ENCODE data around the gene USP17L11. TPM values are rescaled to one million over a fixed set of nuclear protein-coding genes. Genes with fewer than 3 reads are reported as not detected.
"Not testable (repeated sequence)": the region's sequence is repeated elsewhere in the genome, so short reads cannot be mapped to it uniquely, and the experiment has no call there.

The USP17L11 gene, protein sequence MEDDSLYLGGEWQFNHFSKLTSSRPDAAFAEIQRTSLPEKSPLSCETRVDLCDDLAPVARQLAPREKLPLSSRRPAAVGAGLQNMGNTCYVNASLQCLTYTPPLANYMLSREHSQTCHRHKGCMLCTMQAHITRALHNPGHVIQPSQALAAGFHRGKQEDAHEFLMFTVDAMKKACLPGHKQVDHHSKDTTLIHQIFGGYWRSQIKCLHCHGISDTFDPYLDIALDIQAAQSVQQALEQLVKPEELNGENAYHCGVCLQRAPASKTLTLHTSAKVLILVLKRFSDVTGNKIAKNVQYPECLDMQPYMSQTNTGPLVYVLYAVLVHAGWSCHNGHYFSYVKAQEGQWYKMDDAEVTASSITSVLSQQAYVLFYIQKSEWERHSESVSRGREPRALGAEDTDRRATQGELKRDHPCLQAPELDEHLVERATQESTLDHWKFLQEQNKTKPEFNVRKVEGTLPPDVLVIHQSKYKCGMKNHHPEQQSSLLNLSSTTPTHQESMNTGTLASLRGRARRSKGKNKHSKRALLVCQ
- not detected for total RNA-seq

DNA sequence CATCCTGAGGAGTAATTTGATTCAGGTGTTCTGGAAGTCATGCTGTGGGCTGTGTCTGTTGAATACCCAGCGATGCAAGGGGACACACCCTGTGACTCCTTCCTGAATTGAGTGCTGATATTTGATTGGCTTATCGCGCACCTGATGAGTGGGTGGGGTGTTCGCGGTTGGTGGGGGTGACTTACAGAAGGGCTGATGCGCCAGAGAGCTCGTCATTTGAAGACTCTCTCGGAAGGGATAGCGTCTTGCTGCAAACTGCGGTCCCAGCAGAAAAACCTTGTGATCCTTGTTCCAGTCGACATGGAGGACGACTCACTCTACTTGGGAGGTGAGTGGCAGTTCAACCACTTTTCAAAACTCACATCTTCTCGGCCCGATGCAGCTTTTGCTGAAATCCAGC, at the start of gene USP17L11:
TSS of gene USP17L11 (plus strand) at position 301 of the 400 bp plus-strand sequence. CDS start at position 301, 0 bp downstream.
- H3K36me3 ChIP-seq (ENCODE audit: control insufficient read depth in 3 of 3, insufficient read depth in 3 of 3, low read length in 3 of 3); H3K4me3 ChIP-seq (ENCODE audit: low read length in 3 of 3); H3K9me3 ChIP-seq (ENCODE audit: control insufficient read depth in 3 of 3, low read length in 3 of 3); H3K9ac ChIP-seq (ENCODE audit: low read depth in 1 of 3, low read length in 3 of 3); H3K27me3 ChIP-seq (ENCODE audit: control insufficient read depth in 3 of 3, insufficient read depth in 3 of 3, low read length in 3 of 3); H3K4me1 ChIP-seq (ENCODE audit: control insufficient read depth in 3 of 3, insufficient read depth in 3 of 3, low read length in 3 of 3); H3K27ac ChIP-seq (ENCODE audit: low read depth, low read length): not testable (repeated sequence)

DNA sequence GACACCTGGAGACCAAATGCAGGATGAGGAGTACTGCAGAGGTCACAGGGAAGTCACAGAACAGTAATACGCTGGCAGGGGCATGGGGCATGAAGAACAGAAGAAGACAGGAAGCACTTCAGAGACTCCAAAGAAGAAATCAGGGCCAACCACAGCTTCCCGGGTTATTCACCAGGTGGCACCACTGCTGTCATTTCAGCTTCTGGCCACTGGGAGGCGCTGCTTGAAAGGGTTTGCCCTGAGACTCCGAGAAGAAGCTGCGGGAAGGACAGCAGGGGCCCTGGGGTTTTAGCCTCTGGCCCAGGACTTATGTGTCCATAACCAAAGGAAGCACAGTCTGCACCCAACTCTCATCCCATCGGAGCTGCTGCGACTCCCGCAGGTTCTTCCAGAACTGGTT, 49.2 kb upstream of the USP17L11 start:
- H3K4me1 ChIP-seq (ENCODE audit: control insufficient read depth in 3 of 3, insufficient read depth in 3 of 3, low read length in 3 of 3); H3K27me3 ChIP-seq (ENCODE audit: control insufficient read depth in 3 of 3, insufficient read depth in 3 of 3, low read length in 3 of 3); H3K9me3 ChIP-seq (ENCODE audit: control insufficient read depth in 3 of 3, low read length in 3 of 3); H3K27ac ChIP-seq (ENCODE audit: low read depth, low read length); H3K9ac ChIP-seq (ENCODE audit: low read depth in 1 of 3, low read length in 3 of 3); H3K4me3 ChIP-seq (ENCODE audit: low read length in 3 of 3); H3K36me3 ChIP-seq (ENCODE audit: control insufficient read depth in 3 of 3, insufficient read depth in 3 of 3, low read length in 3 of 3): not testable (repeated sequence)

DNA sequence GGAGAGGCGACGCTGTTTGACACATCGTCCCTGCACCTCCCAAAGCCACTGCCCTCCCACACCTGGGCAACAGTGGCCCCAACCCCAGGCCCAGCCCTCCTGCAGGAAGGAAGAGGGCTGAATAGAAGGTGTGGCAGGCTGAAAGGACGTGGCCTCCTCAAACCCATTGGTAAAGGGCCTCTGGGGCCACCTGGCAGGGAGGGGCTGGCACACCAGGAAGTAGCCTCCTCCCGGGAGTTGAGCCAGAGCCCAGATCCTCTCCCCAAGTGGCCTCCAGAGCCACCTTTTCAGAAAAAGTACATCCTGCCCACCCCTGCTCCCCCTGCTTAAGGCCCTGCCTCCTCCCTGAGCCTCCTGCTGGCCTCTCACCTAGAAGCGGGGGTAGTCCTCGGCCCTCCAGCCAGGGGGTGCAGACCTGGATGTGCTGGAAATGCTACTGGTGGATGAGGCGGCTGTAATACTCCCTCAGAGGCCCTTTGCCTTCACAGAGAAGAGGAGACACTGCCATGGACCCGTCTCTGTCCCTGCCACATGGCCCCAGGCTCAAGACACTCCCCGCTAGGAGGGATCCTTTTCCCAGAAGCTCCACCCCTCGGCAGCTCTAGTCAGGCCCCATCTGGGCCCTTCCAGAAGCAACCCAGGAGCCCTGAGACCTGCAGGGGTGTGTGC, 45.3 kb upstream of the USP17L11 start, which contains the start of gene FAM90A26:
TSS of gene FAM90A26 (plus strand) at position 619 of the 669 bp plus-strand sequence. CDS start 2,764 bp downstream, outside the sequence.
- H3K9me3 ChIP-seq (ENCODE audit: control insufficient read depth in 3 of 3, low read length in 3 of 3); H3K36me3 ChIP-seq (ENCODE audit: control insufficient read depth in 3 of 3, insufficient read depth in 3 of 3, low read length in 3 of 3); H3K27ac ChIP-seq (ENCODE audit: low read depth, low read length); H3K9ac ChIP-seq (ENCODE audit: low read depth in 1 of 3, low read length in 3 of 3); H3K27me3 ChIP-seq (ENCODE audit: control insufficient read depth in 3 of 3, insufficient read depth in 3 of 3, low read length in 3 of 3); H3K4me3 ChIP-seq (ENCODE audit: low read length in 3 of 3); H3K4me1 ChIP-seq (ENCODE audit: control insufficient read depth in 3 of 3, insufficient read depth in 3 of 3, low read length in 3 of 3): not testable (repeated sequence)

DNA sequence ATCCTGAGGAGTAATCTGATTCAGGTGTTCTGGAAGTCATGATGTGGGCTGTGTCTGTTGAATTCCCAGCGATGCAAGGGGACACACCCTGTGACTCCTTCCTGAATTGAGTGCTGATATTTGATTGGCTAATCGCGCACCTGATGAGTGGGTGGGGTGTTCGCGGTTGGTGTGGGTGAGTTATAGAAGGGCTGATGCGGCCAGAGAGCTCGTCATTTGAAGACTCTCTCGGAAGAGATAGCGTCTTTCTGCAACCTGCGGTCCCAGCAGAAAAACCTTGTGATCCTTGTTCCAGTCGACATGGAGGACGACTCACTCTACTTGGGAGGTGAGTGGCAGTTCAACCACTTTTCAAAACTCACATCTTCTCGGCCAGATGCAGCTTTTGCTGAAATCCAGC, 4.8 kb upstream of the USP17L11 start, which contains the start of gene USP17L10:
TSS of gene USP17L10 (plus strand) at position 301 of the 400 bp plus-strand sequence. CDS start at position 301, 0 bp downstream.
- H3K4me1 ChIP-seq (ENCODE audit: control insufficient read depth in 3 of 3, insufficient read depth in 3 of 3, low read length in 3 of 3); H3K36me3 ChIP-seq (ENCODE audit: control insufficient read depth in 3 of 3, insufficient read depth in 3 of 3, low read length in 3 of 3); H3K4me3 ChIP-seq (ENCODE audit: low read length in 3 of 3); H3K27ac ChIP-seq (ENCODE audit: low read depth, low read length); H3K9ac ChIP-seq (ENCODE audit: low read depth in 1 of 3, low read length in 3 of 3); H3K27me3 ChIP-seq (ENCODE audit: control insufficient read depth in 3 of 3, insufficient read depth in 3 of 3, low read length in 3 of 3); H3K9me3 ChIP-seq (ENCODE audit: control insufficient read depth in 3 of 3, low read length in 3 of 3): not testable (repeated sequence)

DNA sequence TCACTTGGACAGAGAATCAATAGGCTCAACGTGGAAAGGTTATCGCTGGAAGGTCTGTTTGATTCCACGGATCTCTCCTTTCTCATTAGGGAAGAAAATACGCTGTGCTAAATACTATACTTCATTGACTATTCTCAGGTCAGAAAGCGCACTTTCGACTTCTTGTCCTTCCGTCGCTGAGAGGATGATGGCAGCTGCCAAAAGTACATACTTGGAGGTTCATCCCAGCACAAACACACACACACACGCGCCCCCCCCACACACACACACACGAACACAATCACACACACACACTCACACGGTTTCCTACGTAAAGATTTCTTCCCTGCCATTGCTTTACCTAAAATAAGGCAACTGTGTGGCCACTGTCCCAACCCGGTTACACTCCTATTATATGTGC, 504 bp upstream of the USP17L11 start:
- not testable (repeated sequence) for H3K36me3 ChIP-seq (ENCODE audit: control insufficient read depth in 3 of 3, insufficient read depth in 3 of 3, low read length in 3 of 3); H3K27ac ChIP-seq (ENCODE audit: low read depth, low read length); H3K4me3 ChIP-seq (ENCODE audit: low read length in 3 of 3); H3K27me3 ChIP-seq (ENCODE audit: control insufficient read depth in 3 of 3, insufficient read depth in 3 of 3, low read length in 3 of 3); H3K4me1 ChIP-seq (ENCODE audit: control insufficient read depth in 3 of 3, insufficient read depth in 3 of 3, low read length in 3 of 3); H3K9me3 ChIP-seq (ENCODE audit: control insufficient read depth in 3 of 3, low read length in 3 of 3); H3K9ac ChIP-seq (ENCODE audit: low read depth in 1 of 3, low read length in 3 of 3)

DNA sequence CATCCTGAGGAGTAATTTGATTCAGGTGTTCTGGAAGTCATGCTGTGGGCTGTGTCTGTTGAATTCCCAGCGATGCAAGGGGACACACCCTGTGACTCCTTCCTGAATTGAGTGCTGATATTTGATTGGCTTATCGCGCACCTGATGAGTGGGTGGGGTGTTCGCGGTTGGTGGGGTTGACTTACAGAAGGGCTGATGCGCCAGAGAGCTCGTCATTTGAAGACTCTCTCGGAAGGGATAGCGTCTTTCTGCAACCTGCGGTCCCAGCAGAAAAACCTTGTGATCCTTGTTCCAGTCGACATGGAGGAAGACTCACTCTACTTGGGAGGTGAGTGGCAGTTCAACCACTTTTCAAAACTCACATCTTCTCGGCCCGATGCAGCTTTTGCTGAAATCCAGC, 4.6 kb downstream of the USP17L11 start, which contains the start of gene USP17L12:
TSS of gene USP17L12 (plus strand) at position 301 of the 400 bp plus-strand sequence. CDS start at position 301, 0 bp downstream.
- not testable (repeated sequence) for H3K27me3 ChIP-seq (ENCODE audit: control insufficient read depth in 3 of 3, insufficient read depth in 3 of 3, low read length in 3 of 3); H3K27ac ChIP-seq (ENCODE audit: low read depth, low read length); H3K36me3 ChIP-seq (ENCODE audit: control insufficient read depth in 3 of 3, insufficient read depth in 3 of 3, low read length in 3 of 3); H3K9me3 ChIP-seq (ENCODE audit: control insufficient read depth in 3 of 3, low read length in 3 of 3); H3K4me1 ChIP-seq (ENCODE audit: control insufficient read depth in 3 of 3, insufficient read depth in 3 of 3, low read length in 3 of 3); H3K4me3 ChIP-seq (ENCODE audit: low read length in 3 of 3); H3K9ac ChIP-seq (ENCODE audit: low read depth in 1 of 3, low read length in 3 of 3)

DNA sequence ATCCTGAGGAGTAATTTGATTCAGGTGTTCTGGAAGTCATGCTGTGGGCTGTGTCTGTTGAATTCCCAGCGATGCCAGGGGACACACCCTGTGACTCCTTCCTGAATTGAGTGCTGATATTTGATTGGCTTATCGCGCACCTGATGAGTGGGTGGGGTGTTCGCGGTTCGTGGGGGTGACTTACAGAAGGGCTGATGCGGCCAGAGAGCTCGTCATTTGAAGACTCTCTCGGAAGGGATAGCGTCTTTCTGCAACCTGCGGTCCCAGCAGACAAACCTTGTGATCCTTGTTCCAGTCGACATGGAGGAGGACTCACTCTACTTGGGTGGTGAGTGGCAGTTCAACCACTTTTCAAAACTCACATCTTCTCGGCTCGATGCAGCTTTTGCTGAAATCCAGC, 9.4 kb downstream of the USP17L11 start, which contains the start of gene USP17L13:
TSS of gene USP17L13 (plus strand) at position 301 of the 400 bp plus-strand sequence. CDS start at position 301, 0 bp downstream.
- not testable (repeated sequence) for H3K4me3 ChIP-seq (ENCODE audit: low read length in 3 of 3); H3K27me3 ChIP-seq (ENCODE audit: control insufficient read depth in 3 of 3, insufficient read depth in 3 of 3, low read length in 3 of 3); H3K36me3 ChIP-seq (ENCODE audit: control insufficient read depth in 3 of 3, insufficient read depth in 3 of 3, low read length in 3 of 3); H3K9me3 ChIP-seq (ENCODE audit: control insufficient read depth in 3 of 3, low read length in 3 of 3); H3K27ac ChIP-seq (ENCODE audit: low read depth, low read length); H3K9ac ChIP-seq (ENCODE audit: low read depth in 1 of 3, low read length in 3 of 3); H3K4me1 ChIP-seq (ENCODE audit: control insufficient read depth in 3 of 3, insufficient read depth in 3 of 3, low read length in 3 of 3)

DNA sequence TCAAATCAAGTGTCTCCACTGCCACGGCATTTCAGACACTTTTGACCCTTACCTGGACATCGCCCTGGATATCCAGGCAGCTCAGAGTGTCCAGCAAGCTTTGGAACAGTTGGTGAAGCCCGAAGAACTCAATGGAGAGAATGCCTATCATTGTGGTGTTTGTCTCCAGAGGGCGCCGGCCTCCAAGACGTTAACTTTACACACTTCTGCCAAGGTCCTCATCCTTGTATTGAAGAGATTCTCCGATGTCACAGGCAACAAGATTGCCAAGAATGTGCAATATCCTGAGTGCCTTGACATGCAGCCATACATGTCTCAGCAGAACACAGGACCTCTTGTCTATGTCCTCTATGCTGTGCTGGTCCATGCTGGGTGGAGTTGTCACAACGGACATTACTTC, 15.0 kb downstream of the USP17L11 start:
- H3K4me1 ChIP-seq (ENCODE audit: control insufficient read depth in 3 of 3, insufficient read depth in 3 of 3, low read length in 3 of 3); H3K27me3 ChIP-seq (ENCODE audit: control insufficient read depth in 3 of 3, insufficient read depth in 3 of 3, low read length in 3 of 3); H3K27ac ChIP-seq (ENCODE audit: low read depth, low read length); H3K36me3 ChIP-seq (ENCODE audit: control insufficient read depth in 3 of 3, insufficient read depth in 3 of 3, low read length in 3 of 3); H3K9ac ChIP-seq (ENCODE audit: low read depth in 1 of 3, low read length in 3 of 3); H3K4me3 ChIP-seq (ENCODE audit: low read length in 3 of 3); H3K9me3 ChIP-seq (ENCODE audit: control insufficient read depth in 3 of 3, low read length in 3 of 3): not testable (repeated sequence)

DNA sequence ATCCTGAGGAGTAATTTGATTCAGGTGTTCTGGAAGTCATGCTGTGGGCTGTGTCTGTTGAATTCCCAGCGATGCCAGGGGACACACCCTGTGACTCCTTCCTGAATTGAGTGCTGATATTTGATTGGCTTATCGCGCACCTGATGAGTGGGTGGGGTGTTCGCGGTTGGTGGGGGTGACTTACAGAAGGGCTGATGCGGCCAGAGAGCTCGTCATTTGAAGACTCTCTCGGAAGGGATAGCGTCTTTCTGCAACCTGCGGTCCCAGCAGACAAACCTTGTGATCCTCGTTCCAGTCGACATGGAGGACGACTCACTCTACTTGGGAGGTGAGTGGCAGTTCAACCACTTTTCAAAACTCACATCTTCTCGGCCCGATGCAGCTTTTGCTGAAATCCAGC, 18.9 kb downstream of the USP17L11 start, which contains the start of gene USP17L15:
TSS of gene USP17L15 (plus strand) at position 301 of the 400 bp plus-strand sequence. CDS start at position 301, 0 bp downstream.
- not testable (repeated sequence) for H3K4me1 ChIP-seq (ENCODE audit: control insufficient read depth in 3 of 3, insufficient read depth in 3 of 3, low read length in 3 of 3); H3K27me3 ChIP-seq (ENCODE audit: control insufficient read depth in 3 of 3, insufficient read depth in 3 of 3, low read length in 3 of 3); H3K9me3 ChIP-seq (ENCODE audit: control insufficient read depth in 3 of 3, low read length in 3 of 3); H3K27ac ChIP-seq (ENCODE audit: low read depth, low read length); H3K36me3 ChIP-seq (ENCODE audit: control insufficient read depth in 3 of 3, insufficient read depth in 3 of 3, low read length in 3 of 3); H3K9ac ChIP-seq (ENCODE audit: low read depth in 1 of 3, low read length in 3 of 3); H3K4me3 ChIP-seq (ENCODE audit: low read length in 3 of 3)

DNA sequence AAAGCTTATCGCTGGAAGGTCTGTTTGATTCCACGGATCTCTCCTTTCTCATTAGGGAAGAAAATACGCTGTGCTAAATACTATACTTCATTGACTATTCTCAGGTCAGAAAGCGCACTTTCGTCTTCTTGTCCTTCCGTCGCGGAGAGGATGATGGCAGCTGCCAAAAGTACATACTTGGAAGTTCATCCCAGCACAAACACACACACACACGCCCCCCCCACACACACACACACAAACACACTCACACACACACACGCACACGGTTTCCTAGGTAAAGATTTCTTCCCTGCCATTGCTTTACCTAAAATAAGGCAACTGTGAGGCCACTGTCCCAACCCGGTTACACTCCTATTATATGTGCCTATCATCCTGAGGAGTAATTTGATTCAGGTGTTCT, 23.3 kb downstream of the USP17L11 start:
- not testable (repeated sequence) for H3K27ac ChIP-seq (ENCODE audit: low read depth, low read length); H3K4me1 ChIP-seq (ENCODE audit: control insufficient read depth in 3 of 3, insufficient read depth in 3 of 3, low read length in 3 of 3); H3K9me3 ChIP-seq (ENCODE audit: control insufficient read depth in 3 of 3, low read length in 3 of 3); H3K36me3 ChIP-seq (ENCODE audit: control insufficient read depth in 3 of 3, insufficient read depth in 3 of 3, low read length in 3 of 3); H3K4me3 ChIP-seq (ENCODE audit: low read length in 3 of 3); H3K27me3 ChIP-seq (ENCODE audit: control insufficient read depth in 3 of 3, insufficient read depth in 3 of 3, low read length in 3 of 3); H3K9ac ChIP-seq (ENCODE audit: low read depth in 1 of 3, low read length in 3 of 3)

Measured in skeletal muscle tissue (tissue), 4 donors.